Measurements from ENCODE around the gene PSMD14. TPM values are rescaled to one million over a fixed set of nuclear protein-coding genes. Genes with fewer than 3 reads are reported as not detected.

PSMD14 gene
- total and polyA plus RNA-seq, 2 donors (not counting 1 experiment from before 2014, with no cell fraction given): 7.4 to 27.0 TPM

DNA sequence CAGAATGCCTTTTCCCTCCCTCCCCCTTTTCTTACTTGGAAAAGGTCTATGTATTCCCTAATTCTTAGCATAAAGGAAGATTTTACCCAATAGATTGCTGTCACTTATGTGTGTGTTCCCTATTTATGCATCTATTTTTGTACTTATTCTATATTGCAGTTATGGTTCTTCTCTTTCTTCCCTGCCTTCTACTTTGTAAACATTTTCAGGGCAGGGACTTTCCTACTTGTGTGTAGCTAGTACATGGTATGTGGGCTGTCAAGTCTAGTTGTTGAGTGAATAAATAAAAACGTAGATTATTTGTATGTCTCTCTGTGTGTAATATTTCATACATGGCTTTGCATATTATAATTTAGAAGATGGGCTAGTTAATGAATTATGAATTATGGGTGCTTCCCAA is 45.3 kb downstream of the PSMD14 start:
- CTCF ChIA-PET: no interaction called here

DNA sequence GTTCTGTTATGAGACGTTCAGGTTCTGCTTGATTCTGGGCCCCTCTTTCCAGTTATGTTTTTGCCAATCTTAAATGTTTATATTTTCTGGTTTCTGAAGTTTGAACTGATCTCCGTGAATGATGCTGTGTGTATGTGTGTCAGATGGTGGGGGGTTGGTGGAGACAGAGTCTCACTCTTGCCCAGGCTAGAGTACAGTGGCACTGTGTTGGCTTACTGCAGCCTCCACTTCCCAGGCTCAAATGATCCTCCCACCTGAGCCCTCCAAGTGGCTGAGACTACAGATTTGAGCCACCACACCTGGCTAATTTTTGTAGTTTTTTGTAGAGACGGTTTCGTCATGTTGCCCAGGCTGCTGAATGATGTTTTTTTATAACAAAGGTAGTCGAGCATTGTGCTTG is 45.9 kb downstream of the PSMD14 start:
- ChIA-PET CTCF (no interaction called here), POLR2A (no interaction called here)
- WGBS (ENCODE audit: insufficient coverage): 89% methylated on average over 1 of the region's 5 CpGs
- H3K4me1 Mint-ChIP-seq: peaks cover 33% of the 10 kb centered on the region
- intact Hi-C loops (cut with micrococcal nuclease): no loop called here
- no peak overlapping the region for H2AFZ ChIP-seq (ENCODE audit: insufficient read depth, low read depth, low read length, poor library complexity, severe bottlenecking)
- H4K20me1 ChIP-seq (ENCODE audit: control insufficient read depth, insufficient read depth, low read length, poor library complexity, severe bottlenecking): no peaks in the 10 kb centered on the region
- H3K27me3 ChIP-seq (replicated peaks in 1 of 4; ENCODE audit: control extremely low read depth in 1 of 4, control insufficient read depth in 3 of 4, insufficient read depth in 4 of 4, low read length in 3 of 4): no peaks in the 10 kb centered on the region
- no peaks in the 10 kb centered on the region for H3K27me3 Mint-ChIP-seq
- no peak overlapping the region for H3K4me3 Mint-ChIP-seq
- H3K4me1 ChIP-seq (ENCODE audit: control insufficient read depth in 2 of 2, insufficient read depth in 2 of 2, low read length in 2 of 2): peaks cover 0 to 6% of the 10 kb centered on the region in 2 donors
- H3K4me3 ChIP-seq (ENCODE audit: control extremely low read depth in 1 of 5, extremely low read depth in 1 of 5, insufficient read depth in 1 of 5, low read depth in 2 of 5, low read length in 4 of 5): no peak overlapping the region
- peaks cover 0 to 1% (median 0%) of the 10 kb centered on the region in 3 donors for H3K9me3 ChIP-seq (ENCODE audit: control extremely low read depth in 1 of 3, control insufficient read depth in 2 of 3, insufficient read depth in 1 of 3, low read length in 2 of 3)
- TF ChIP-seq, protein P1, sequence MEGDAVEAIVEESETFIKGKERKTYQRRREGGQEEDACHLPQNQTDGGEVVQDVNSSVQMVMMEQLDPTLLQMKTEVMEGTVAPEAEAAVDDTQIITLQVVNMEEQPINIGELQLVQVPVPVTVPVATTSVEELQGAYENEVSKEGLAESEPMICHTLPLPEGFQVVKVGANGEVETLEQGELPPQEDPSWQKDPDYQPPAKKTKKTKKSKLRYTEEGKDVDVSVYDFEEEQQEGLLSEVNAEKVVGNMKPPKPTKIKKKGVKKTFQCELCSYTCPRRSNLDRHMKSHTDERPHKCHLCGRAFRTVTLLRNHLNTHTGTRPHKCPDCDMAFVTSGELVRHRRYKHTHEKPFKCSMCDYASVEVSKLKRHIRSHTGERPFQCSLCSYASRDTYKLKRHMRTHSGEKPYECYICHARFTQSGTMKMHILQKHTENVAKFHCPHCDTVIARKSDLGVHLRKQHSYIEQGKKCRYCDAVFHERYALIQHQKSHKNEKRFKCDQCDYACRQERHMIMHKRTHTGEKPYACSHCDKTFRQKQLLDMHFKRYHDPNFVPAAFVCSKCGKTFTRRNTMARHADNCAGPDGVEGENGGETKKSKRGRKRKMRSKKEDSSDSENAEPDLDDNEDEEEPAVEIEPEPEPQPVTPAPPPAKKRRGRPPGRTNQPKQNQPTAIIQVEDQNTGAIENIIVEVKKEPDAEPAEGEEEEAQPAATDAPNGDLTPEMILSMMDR (IDR thresholded peaks at IDR 0.05): no peak
- TF ChIP-seq EZH2 (IDR thresholded peaks at IDR 0.05; ENCODE audit: borderline replicate concordance, insufficient read depth, low read depth, low read length, poor library complexity, severe bottlenecking): no peak
- peaks cover 24% of the 10 kb centered on the region for H3K79me2 ChIP-seq (ENCODE audit: control insufficient read depth, insufficient read depth, low read length)
- H3K27ac ChIP-seq (ENCODE audit: low read length in 2 of 2): no peak overlapping the region
- peaks cover 0 to 3% of the 10 kb centered on the region in 2 experiments for H3K36me3 ChIP-seq (replicated peaks in 1 of 2; ENCODE audit: control extremely low read depth in 1 of 2, control insufficient read depth in 1 of 2, extremely low read depth in 1 of 2, insufficient read depth in 2 of 2, low read length in 1 of 2)
- H3K27ac Mint-ChIP-seq: no peak overlapping the region
- ATAC-seq (ENCODE audit: low read depth) (no peak), DNase-seq (no peak)
- no peak overlapping the region for H3K9ac ChIP-seq (ENCODE audit: low read length)
- no peak overlapping the region for H3K4me2 ChIP-seq (replicated peaks; ENCODE audit: low read depth, low read length, poor library complexity, severe bottlenecking)
- H3K9me3 Mint-ChIP-seq (ENCODE audit: insufficient read depth): no peaks in the 10 kb centered on the region

More for the DNA sequence above, 45.3 kb downstream of the PSMD14 start:
- Histone ChIP-seq H3K9me3 (ENCODE audit: control extremely low read depth in 1 of 3, control insufficient read depth in 2 of 3, insufficient read depth in 1 of 3, low read length in 2 of 3) (peaks cover 0 to 1% (median 0%) of the 10 kb centered on the region in 3 donors), H3K4me2 (replicated peaks; ENCODE audit: low read depth, low read length, poor library complexity, severe bottlenecking) (no peak overlapping the region), H3K9ac (ENCODE audit: low read length) (no peak overlapping the region), H3K36me3 (replicated peaks in 1 of 2; ENCODE audit: control extremely low read depth in 1 of 2, control insufficient read depth in 1 of 2, extremely low read depth in 1 of 2, insufficient read depth in 2 of 2, low read length in 1 of 2) (peaks cover 0 to 5% of the 10 kb centered on the region in 2 experiments), H3K4me1 (ENCODE audit: control insufficient read depth in 2 of 2, insufficient read depth in 2 of 2, low read length in 2 of 2) (peaks cover 0 to 6% of the 10 kb centered on the region in 2 donors), H2AFZ (ENCODE audit: insufficient read depth, low read depth, low read length, poor library complexity, severe bottlenecking) (no peak overlapping the region), H3K4me3 (ENCODE audit: control extremely low read depth in 1 of 5, extremely low read depth in 1 of 5, insufficient read depth in 1 of 5, low read depth in 2 of 5, low read length in 4 of 5) (no peak overlapping the region), H3K27ac (ENCODE audit: low read length in 2 of 2) (no peak overlapping the region), H3K79me2 (ENCODE audit: control insufficient read depth, insufficient read depth, low read length) (peaks cover 27% of the 10 kb centered on the region), H4K20me1 (ENCODE audit: control insufficient read depth, insufficient read depth, low read length, poor library complexity, severe bottlenecking) (no peaks in the 10 kb centered on the region), H3K27me3 (replicated peaks in 1 of 4; ENCODE audit: control extremely low read depth in 1 of 4, control insufficient read depth in 3 of 4, insufficient read depth in 4 of 4, low read length in 3 of 4) (no peaks in the 10 kb centered on the region)
- intact Hi-C loops (cut with micrococcal nuclease): no loop called here
- Mint-ChIP-seq H3K27me3 (no peaks in the 10 kb centered on the region), H3K4me1 (peaks cover 33% of the 10 kb centered on the region), H3K27ac (no peak overlapping the region), H3K4me3 (no peak overlapping the region), H3K9me3 (ENCODE audit: insufficient read depth) (no peaks in the 10 kb centered on the region)
- no peak for DNase-seq
- no CpG with 5 or more reads among the region's 1 CpG for WGBS (ENCODE audit: insufficient coverage)
- POLR2A ChIA-PET: interaction anchor here (0.6 kb wide), 1 partner anchor 153 kb away, joined by 4 read pairs; no protein-coding TSS in a partner anchor
- TF ChIP-seq, protein P1 (IDR thresholded peaks at IDR 0.05): no peak
- no peak for TF ChIP-seq EZH2 (IDR thresholded peaks at IDR 0.05; ENCODE audit: borderline replicate concordance, insufficient read depth, low read depth, low read length, poor library complexity, severe bottlenecking)
- ATAC-seq (ENCODE audit: low read depth): no peak

All from B cell (primary cell).